C4-2B (cell line): ENCODE measurements around the gene PTPRJ.

Experiments used
- H3K27ac ChIP-seq: fragments of 450-650 bp; 2 replicates; pipeline ENCODE4 v1.5.1; 2017
- ZFX ChIP-seq: fragments of 450-650 bp; IDR thresholded peaks from 2 replicates; pipeline ENCODE4 v1.6.1; 2017
- TF ChIP-seq, protein P1 (sequence below): fragments of 450-650 bp; conservative IDR thresholded peaks from 2 replicates; pipeline ENCODE4 v1.5.1; 2017; ENCODE audit warnings: mild to moderate bottlenecking

The PTPRJ gene

DNA sequence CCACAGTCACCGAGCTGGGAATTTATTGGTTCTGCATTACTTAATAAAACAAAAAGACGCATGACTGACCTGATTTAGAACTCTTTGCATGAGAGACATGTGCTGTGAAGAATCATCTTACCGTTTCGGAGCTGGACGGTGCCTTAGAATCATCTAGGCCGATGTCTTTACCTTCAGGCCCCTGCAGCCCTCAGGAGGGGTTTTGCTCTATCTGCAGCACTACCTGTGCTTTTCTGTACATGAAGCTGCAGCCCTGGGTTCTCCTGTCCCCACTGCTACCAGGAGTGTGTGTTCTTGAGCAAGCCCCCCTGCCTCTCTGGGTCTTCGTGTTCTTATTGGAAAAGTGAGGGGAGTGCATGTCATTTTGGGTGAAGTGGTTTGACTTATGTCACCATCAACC, 142.3 kb downstream of the PTPRJ start:
- no peak overlapping the region for H3K27ac ChIP-seq
- no peak for TF ChIP-seq ZFX

DNA sequence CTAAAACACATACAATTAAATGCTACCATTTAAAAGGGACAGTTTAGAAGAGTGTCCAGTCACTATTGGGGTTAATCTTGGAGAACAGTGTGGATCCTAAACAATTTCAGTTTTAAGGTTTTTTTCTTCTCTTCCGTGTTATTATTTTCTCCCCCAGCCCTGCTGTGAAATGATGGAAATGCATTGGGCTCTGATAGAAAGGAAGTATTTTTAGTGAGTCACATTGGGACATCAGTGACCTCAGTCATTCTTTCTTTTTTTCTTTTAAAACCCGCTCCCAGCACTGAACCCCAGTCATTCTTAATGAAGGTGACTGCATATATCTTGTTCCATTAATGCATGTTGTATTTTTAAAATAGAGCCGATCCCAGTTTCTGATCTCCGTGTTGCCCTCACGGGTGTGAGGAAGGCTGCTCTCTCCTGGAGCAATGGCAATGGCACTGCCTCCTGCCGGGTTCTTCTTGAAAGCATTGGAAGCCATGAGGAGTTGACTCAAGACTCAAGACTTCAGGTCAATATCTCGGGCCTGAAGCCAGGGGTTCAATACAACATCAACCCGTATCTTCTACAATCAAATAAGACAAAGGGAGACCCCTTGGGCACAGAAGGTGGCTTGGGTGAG, 143.0 kb downstream of the PTPRJ start:
- TF ChIP-seq, protein P1, sequence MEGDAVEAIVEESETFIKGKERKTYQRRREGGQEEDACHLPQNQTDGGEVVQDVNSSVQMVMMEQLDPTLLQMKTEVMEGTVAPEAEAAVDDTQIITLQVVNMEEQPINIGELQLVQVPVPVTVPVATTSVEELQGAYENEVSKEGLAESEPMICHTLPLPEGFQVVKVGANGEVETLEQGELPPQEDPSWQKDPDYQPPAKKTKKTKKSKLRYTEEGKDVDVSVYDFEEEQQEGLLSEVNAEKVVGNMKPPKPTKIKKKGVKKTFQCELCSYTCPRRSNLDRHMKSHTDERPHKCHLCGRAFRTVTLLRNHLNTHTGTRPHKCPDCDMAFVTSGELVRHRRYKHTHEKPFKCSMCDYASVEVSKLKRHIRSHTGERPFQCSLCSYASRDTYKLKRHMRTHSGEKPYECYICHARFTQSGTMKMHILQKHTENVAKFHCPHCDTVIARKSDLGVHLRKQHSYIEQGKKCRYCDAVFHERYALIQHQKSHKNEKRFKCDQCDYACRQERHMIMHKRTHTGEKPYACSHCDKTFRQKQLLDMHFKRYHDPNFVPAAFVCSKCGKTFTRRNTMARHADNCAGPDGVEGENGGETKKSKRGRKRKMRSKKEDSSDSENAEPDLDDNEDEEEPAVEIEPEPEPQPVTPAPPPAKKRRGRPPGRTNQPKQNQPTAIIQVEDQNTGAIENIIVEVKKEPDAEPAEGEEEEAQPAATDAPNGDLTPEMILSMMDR = no peak
- no peak for TF ChIP-seq ZFX
- no peak overlapping the region for H3K27ac ChIP-seq

DNA sequence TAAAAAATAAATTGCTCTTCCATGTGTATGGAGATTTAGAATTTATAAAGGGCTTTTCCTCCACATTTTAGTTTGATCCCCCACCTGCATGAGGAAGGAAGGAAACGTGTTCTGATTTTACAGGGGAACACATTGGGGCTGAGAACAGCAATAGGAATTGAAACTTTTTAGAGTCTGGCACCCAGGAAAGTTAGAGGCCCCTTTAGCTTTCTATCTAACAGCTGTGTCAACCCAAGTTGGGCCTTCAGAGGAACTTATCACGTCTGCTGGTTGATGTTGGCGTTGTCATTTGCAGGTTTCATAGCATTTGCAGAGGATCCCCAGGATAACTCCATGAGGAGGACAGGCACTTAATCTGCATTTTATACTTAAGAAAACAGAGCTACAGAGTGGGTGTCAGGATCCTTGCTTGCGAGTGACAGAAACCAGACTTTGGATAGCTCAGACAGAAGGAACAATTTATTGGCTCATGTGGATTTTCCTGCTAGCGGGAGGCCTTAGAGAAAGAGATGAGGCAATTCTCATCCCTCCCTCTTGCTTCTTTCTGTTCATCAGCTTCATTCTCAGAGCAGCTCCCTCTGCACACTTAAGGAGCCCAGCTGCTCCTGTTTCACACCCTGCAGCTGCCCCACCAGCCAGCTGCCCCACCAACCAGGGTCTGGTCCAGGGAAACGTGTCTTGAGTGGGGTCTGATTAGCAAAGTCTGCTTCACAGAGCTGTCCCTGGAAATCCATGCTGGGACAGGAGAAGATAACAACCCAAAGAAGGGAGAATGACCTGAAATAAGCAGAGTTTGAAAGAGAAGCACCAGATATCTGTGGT, 143.8 kb downstream of the PTPRJ start:
- H3K27ac ChIP-seq = no peak overlapping the region
- TF ChIP-seq ZFX = no peak
- TF ChIP-seq, protein P1 = no peak

DNA sequence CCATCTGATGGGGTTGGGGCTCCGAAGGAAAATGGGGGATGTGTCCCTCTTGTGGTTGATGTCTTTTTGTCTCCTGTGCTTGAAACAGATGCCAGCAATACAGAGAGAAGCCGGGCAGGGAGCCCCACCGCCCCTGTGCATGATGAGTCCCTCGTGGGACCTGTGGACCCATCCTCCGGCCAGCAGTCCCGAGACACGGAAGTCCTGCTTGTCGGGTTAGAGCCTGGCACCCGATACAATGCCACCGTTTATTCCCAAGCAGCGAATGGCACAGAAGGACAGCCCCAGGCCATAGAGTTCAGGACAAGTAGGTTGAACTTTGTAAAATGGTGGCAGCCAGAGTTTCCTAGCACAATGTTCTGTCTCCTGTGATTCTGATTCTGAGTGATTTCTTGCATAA, 144.5 kb downstream of the PTPRJ start:
- TF ChIP-seq, protein P1 = no peak
- TF ChIP-seq ZFX = no peak
- H3K27ac ChIP-seq = no peak overlapping the region

DNA sequence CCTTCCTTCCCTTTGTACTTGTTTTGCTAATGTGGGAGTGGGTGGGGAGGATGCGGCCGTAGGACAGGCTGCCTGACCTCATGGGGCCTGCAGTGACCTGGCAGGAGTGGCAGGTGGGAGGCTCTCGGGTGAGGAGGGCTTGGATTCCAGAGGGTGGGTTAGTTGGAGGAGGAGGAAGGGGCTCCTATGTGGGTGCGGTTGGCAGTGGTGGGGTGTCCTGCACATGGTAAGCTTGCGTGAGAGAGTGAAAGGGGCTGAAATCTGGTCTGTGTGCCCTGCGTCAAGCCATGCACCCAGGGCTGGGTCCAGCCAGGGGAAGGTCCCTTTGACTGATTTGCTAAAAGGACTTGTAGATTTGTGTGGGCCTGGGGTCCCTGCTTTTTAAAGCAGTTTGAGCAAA, 145.5 kb downstream of the PTPRJ start:
- no peak overlapping the region for H3K27ac ChIP-seq
- TF ChIP-seq ZFX = no peak
- TF ChIP-seq, protein P1 = no peak

DNA sequence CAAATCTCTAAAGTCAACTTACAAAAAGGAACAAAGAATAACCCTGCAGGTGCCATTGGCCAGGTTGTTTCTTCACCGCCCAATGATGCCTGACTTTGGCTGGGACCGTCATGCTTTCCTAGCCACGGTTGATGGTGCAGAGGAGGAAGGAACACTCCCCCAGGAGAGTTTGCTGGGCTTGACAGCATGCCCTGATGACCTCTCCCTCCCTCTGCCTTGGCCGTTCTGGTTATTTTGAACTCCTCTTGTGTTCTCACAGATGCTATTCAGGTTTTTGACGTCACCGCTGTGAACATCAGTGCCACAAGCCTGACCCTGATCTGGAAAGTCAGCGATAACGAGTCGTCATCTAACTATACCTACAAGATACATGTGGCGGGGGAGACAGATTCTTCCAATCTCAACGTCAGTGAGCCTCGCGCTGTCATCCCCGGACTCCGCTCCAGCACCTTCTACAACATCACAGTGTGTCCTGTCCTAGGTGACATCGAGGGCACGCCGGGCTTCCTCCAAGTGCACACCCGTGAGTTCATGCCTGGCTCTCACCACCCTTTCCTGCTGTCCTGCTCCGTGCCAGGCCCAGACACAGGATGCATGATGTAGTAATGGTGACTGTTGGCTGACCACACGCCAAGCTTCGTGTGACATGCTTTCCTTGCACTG, 147.3 kb downstream of the PTPRJ start:
- TF ChIP-seq ZFX = no peak
- TF ChIP-seq, protein P1 = no peak
- no peak overlapping the region for H3K27ac ChIP-seq

DNA sequence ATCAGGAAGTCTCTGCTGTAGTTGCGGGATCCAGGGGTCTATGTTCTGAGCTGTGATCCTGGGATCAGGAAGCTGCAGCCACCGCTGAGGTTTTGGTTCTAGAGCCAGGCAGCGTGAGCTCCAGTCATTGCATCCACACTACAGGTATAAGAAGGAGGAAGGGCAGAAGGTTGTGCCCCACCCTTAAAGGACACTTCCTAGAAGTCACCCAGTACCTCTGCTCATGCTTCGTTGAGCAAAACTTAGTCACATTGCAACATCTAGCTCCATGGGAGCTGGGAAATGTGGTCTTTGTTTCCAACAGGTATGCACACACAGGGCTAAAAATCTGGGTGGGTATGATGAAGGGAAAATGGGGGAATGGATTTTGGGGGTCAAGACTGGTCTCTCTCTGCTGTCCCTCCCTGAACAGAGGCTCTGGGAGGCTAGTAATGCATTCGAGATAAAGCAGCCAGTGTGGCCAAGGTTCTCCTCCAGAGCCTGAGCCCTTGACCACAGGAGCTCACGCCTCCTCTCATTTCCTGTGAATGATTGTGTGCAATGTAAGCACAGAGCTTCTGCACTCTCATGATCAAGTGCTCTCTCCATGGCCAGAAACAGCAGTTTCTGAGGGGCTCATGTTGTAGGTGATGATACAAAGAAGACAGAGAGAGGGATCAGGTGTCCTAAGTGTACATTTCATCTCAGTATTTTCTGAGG, 149.5 kb downstream of the PTPRJ start:
- no peak overlapping the region for H3K27ac ChIP-seq
- TF ChIP-seq, protein P1 = no peak
- TF ChIP-seq ZFX = no peak
